ENCODE data around the gene UTP25.
"Not testable (repeated sequence)": the region's sequence is repeated elsewhere in the genome, so short reads cannot be mapped to it uniquely, and the experiment has no call there.

Gene UTP25

GRCh38 chr1:209791920-209792319 lies 35.9 kb upstream of the UTP25 start:
- H3K36me3 ChIP-seq (ENCODE audit: insufficient read depth, low read length), result no peaks in the 10 kb centered on the region
- H3K27me3 ChIP-seq (ENCODE audit: control insufficient read depth, insufficient read depth, low read length), result peaks cover 84% of the 10 kb centered on the region
- no peak overlapping the region for H3K9ac ChIP-seq (ENCODE audit: low read depth, low read length)
- no peak overlapping the region for H3K4me2 ChIP-seq (ENCODE audit: low read length)
- no peaks in the 10 kb centered on the region for H3K9me3 ChIP-seq (replicated peaks; ENCODE audit: low read length)
- no peaks in the 10 kb centered on the region for H3K4me1 ChIP-seq (ENCODE audit: control insufficient read depth, insufficient read depth, low read length)
- no peak overlapping the region for H3K4me3 ChIP-seq (ENCODE audit: low read length)

- H3K4me3 ChIP-seq (ENCODE audit: low read length); H3K9ac ChIP-seq (ENCODE audit: low read depth, low read length); H3K4me1 ChIP-seq (ENCODE audit: control insufficient read depth, insufficient read depth, low read length); H3K9me3 ChIP-seq (replicated peaks; ENCODE audit: low read length); H3K36me3 ChIP-seq (ENCODE audit: insufficient read depth, low read length); H3K4me2 ChIP-seq (ENCODE audit: low read length): not testable (repeated sequence)
- peaks cover 78% of the 10 kb centered on the region for H3K27me3 ChIP-seq (ENCODE audit: control insufficient read depth, insufficient read depth, low read length)
Measured at GRCh38 chr1:209793711-209794110, 34.1 kb upstream of the UTP25 start.

GRCh38 chr1:209797978-209798639 lies 29.7 kb upstream of the UTP25 start:
- H3K9me3 ChIP-seq (replicated peaks; ENCODE audit: low read length), result no peaks in the 10 kb centered on the region
- no peak overlapping the region for H3K9ac ChIP-seq (ENCODE audit: low read depth, low read length)
- H3K4me2 ChIP-seq (ENCODE audit: low read length), result no peak overlapping the region
- H3K27me3 ChIP-seq (ENCODE audit: control insufficient read depth, insufficient read depth, low read length), result peaks cover 70% of the 10 kb centered on the region
- H3K4me1 ChIP-seq (ENCODE audit: control insufficient read depth, insufficient read depth, low read length), result no peaks in the 10 kb centered on the region
- no peak overlapping the region for H3K4me3 ChIP-seq (ENCODE audit: low read length)
- no peaks in the 10 kb centered on the region for H3K36me3 ChIP-seq (ENCODE audit: insufficient read depth, low read length)

- Histone ChIP-seq H3K4me3 (ENCODE audit: low read length) (no peak overlapping the region), H3K9me3 (replicated peaks; ENCODE audit: low read length) (no peaks in the 10 kb centered on the region), H3K4me1 (ENCODE audit: control insufficient read depth, insufficient read depth, low read length) (peaks cover 6% of the 10 kb centered on the region), H3K9ac (ENCODE audit: low read depth, low read length) (no peak overlapping the region), H3K36me3 (ENCODE audit: insufficient read depth, low read length) (no peaks in the 10 kb centered on the region), H3K27me3 (ENCODE audit: control insufficient read depth, insufficient read depth, low read length) (peaks cover 57% of the 10 kb centered on the region), H3K4me2 (ENCODE audit: low read length) (no peak overlapping the region)
Measured at GRCh38 chr1:209800984-209801834, 26.6 kb upstream of the UTP25 start.

- Histone ChIP-seq H3K4me2 (ENCODE audit: low read length) (no peak overlapping the region), H3K4me3 (ENCODE audit: low read length) (no peak overlapping the region), H3K4me1 (ENCODE audit: control insufficient read depth, insufficient read depth, low read length) (peaks cover 9% of the 10 kb centered on the region), H3K36me3 (ENCODE audit: insufficient read depth, low read length) (no peaks in the 10 kb centered on the region), H3K27me3 (ENCODE audit: control insufficient read depth, insufficient read depth, low read length) (peaks cover 53% of the 10 kb centered on the region), H3K9me3 (replicated peaks; ENCODE audit: low read length) (no peaks in the 10 kb centered on the region), H3K9ac (ENCODE audit: low read depth, low read length) (no peak overlapping the region)
Measured at GRCh38 chr1:209802117-209802779, 25.5 kb upstream of the UTP25 start.

- Histone ChIP-seq H3K36me3 (ENCODE audit: insufficient read depth, low read length) (no peaks in the 10 kb centered on the region), H3K4me2 (ENCODE audit: low read length) (no peak overlapping the region), H3K27me3 (ENCODE audit: control insufficient read depth, insufficient read depth, low read length) (peaks cover 49% of the 10 kb centered on the region), H3K4me1 (ENCODE audit: control insufficient read depth, insufficient read depth, low read length) (peaks cover 13% of the 10 kb centered on the region), H3K9me3 (replicated peaks; ENCODE audit: low read length) (no peaks in the 10 kb centered on the region), H3K9ac (ENCODE audit: low read depth, low read length) (no peak overlapping the region), H3K4me3 (ENCODE audit: low read length) (no peak overlapping the region)
Measured at GRCh38 chr1:209802780-209803152, 25.0 kb upstream of the UTP25 start.

GRCh38 chr1:209803568-209803967 lies 24.2 kb upstream of the UTP25 start:
- Histone ChIP-seq H3K4me1 (ENCODE audit: control insufficient read depth, insufficient read depth, low read length) (peaks cover 20% of the 10 kb centered on the region), H3K9ac (ENCODE audit: low read depth, low read length) (no peak overlapping the region), H3K4me3 (ENCODE audit: low read length) (no peak overlapping the region), H3K36me3 (ENCODE audit: insufficient read depth, low read length) (no peaks in the 10 kb centered on the region), H3K9me3 (replicated peaks; ENCODE audit: low read length) (no peaks in the 10 kb centered on the region), H3K4me2 (ENCODE audit: low read length) (no peak overlapping the region), H3K27me3 (ENCODE audit: control insufficient read depth, insufficient read depth, low read length) (peaks cover 44% of the 10 kb centered on the region)

GRCh38 chr1:209805341-209805781 lies 22.4 kb upstream of the UTP25 start:
- Histone ChIP-seq H3K9ac (ENCODE audit: low read depth, low read length) (no peak overlapping the region), H3K4me2 (ENCODE audit: low read length) (peak overlapping the region; percentile 80), H3K9me3 (replicated peaks; ENCODE audit: low read length) (no peaks in the 10 kb centered on the region), H3K4me1 (ENCODE audit: control insufficient read depth, insufficient read depth, low read length) (peaks cover 20% of the 10 kb centered on the region), H3K27me3 (ENCODE audit: control insufficient read depth, insufficient read depth, low read length) (peaks cover 34% of the 10 kb centered on the region), H3K36me3 (ENCODE audit: insufficient read depth, low read length) (no peaks in the 10 kb centered on the region), H3K4me3 (ENCODE audit: low read length) (no peak overlapping the region)

- Histone ChIP-seq H3K4me3 (ENCODE audit: low read length) (peak within 1 kb of the TSS; percentile 53), H3K9ac (ENCODE audit: low read depth, low read length) (peak within 1 kb of the TSS; percentile 17), H3K9me3 (replicated peaks; ENCODE audit: low read length) (no peaks in the 10 kb centered on the region), H3K4me2 (ENCODE audit: low read length) (peak within 1 kb of the TSS; percentile 80), H3K36me3 (ENCODE audit: insufficient read depth, low read length) (no peaks in the 10 kb centered on the region), H3K4me1 (ENCODE audit: control insufficient read depth, insufficient read depth, low read length) (peaks cover 20% of the 10 kb centered on the region), H3K27me3 (ENCODE audit: control insufficient read depth, insufficient read depth, low read length) (peaks cover 28% of the 10 kb centered on the region)
Measured at GRCh38 chr1:209805875-209806760, 21.7 kb upstream of the UTP25 start, which contains the start of gene IRF6. IRF6 (minus strand) TSS chr1:209806142; CDS start chr1:209801413, 4,729 bp downstream.

GRCh38 chr1:209807509-209807908 lies 20.3 kb upstream of the UTP25 start:
- no peak overlapping the region for H3K9ac ChIP-seq (ENCODE audit: low read depth, low read length)

More at GRCh38 chr1:209807509-209807908, 20.3 kb upstream of the UTP25 start:
- H3K36me3 ChIP-seq (ENCODE audit: insufficient read depth, low read length), result no peaks in the 10 kb centered on the region
- peaks cover 15% of the 10 kb centered on the region for H3K27me3 ChIP-seq (ENCODE audit: control insufficient read depth, insufficient read depth, low read length)
- no peaks in the 10 kb centered on the region for H3K9me3 ChIP-seq (replicated peaks; ENCODE audit: low read length)
- H3K4me2 ChIP-seq (ENCODE audit: low read length), result peak overlapping the region; percentile 23
- H3K4me1 ChIP-seq (ENCODE audit: control insufficient read depth, insufficient read depth, low read length), result peaks cover 20% of the 10 kb centered on the region
- H3K4me3 ChIP-seq (ENCODE audit: low read length), result no peak overlapping the region
